NCI-H748 treated with DMSO at 0.1 percent for 48 hours (cell line): ENCODE measurements around the gene NFS1.
A peak's percentile ranks its signal among the peaks of the same experiment; 100 is the strongest.

Experiments
- DNase-seq: peaks from one replicate; lab custom pipeline; 2025; lab: John Stamatoyannopoulos, UW

Gene NFS1

GRCh38 chr20:35673884-35674283, 25.3 kb downstream of the NFS1 start:
- no peak for DNase-seq

DNA sequence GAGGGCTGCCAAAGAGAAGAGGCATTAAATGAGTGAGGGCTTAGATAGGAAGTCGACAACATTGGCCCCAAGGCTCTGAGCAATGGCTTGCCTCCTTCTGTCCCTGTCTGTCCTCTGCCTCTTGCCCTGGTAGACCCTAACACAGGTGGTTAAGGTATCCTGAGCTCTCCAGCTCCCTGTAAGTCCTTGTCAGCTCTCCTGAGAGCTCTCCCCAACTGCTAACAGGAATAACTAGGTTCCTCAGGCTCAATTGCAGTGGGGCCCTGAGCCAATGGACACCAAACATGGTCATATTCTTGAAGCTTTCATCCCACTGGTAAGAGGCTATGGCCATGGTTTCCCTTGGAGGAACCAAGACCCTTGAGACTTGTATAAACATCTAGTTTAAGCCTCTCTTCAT, 29.5 kb downstream of the NFS1 start:
- DNase-seq = no peak

DNA sequence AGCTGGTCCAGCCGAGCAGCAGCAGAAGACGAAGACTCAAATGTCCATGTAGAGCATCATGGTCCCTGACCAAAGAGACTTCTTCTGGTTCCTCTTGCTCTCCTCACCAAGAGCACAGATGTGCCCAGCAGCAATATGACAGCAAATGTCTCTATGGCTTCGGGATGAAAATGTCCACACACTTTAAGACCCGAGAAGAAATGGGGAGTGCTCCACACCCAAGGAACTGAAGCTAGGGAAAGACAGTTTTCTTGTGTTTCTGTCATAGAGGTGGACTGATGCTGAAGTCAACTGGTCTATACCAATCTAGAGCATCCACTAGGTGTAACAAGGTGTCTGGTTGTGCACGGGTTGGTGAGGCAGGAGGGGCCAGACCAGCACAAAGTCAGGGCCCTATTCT, 29.9 kb downstream of the NFS1 start:
- DNase-seq = no peak

- no peak for DNase-seq
Observed at GRCh38 chr20:35665949-35666288, 33.2 kb downstream of the NFS1 start.

DNA sequence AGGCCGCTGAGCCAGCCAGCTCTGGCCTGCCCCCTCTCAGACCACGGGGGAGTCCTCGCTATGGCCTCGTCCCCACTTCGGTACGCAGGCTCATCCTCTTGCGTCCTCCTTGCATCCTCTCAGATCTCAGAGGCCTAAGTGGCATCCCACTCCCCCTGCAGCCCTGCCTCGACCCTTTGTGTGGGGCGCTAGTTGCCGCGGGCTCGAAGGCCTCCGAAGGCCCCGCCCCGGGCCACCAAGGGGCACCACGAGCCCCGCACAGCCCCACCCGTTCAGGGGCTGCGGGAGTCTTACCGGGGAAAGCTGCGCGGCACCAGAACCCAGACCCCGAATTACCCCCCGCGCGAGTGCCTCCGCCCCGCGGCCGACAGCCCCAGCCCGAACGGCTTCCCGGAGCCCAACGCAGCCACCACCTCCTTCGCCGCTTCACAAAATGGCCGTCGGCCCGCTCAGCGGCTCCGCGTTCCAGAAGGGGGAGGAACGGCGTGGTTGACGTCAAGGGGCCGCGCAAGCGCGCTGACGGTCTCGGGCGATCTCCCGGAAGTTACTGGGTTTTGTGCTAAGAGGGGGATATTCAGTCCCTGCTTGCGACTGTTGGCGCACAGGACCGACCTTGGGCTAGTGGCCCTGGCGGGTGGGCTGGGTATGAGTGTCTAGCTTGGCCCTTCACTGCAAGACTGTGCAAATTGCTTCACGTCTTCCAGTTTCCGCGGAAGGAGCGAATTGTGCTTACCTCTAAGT, 34.5 kb downstream of the NFS1 start, which contains the start of the genes CPNE1 and RBM12:
TSS of gene CPNE1 (minus strand) at position 435 of the 741 bp plus-strand sequence. CDS start 31,977 bp downstream, outside the sequence.
TSS of gene RBM12 (minus strand) at position 435 of the 741 bp plus-strand sequence. CDS start 9,578 bp downstream, outside the sequence.
- DNase-seq = peak; percentile 87

DNA sequence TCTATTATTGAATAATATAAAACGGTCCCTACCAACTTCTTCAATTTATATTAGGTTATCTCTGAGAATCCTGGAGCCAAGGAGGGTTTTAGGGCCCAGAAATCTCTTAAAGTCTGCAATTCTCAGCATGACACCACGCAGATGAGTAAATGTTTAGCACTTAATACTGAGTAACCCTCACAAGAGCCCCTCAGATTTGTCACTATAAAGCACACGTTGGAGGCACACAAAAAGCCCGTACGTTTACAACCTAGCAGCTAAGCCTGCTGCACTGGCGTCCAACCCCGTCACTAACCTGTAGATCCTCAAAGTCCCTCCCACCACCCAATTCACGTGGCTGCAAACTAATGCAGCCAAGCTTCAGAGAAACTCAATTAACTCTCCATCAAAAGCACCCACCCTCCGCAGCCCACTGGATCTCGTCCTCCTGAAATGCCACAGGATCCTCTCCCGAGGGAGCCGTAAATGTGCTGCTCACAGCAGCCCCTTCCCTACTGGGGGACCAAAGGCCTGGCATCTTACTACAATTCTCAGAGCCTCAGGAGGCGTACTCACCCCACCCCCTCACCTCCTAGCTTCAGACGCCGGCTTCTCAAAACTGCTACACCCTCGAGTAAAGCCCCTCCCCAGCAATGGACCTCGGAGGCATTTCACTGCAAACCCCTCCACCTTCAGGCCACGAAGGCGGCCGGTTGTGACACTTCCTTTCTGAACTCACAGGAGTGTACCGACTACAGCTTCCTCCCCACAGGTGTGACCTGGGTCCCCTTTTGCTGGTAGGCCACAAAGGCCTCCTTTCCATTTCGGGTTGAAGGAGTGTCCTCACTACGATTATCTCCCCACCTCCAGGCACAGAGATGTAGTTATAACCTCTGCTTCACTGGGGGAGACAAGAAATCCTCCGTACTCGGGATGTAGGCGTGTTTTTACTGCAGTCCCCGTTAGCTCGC, 35.4 kb downstream of the NFS1 start:
- peak; percentile 27 for DNase-seq

- no peak for DNase-seq
Observed at GRCh38 chr20:35662551-35662950, 36.6 kb downstream of the NFS1 start.

- DNase-seq = no peak
Observed at GRCh38 chr20:35661908-35662307, 37.2 kb downstream of the NFS1 start.

DNA sequence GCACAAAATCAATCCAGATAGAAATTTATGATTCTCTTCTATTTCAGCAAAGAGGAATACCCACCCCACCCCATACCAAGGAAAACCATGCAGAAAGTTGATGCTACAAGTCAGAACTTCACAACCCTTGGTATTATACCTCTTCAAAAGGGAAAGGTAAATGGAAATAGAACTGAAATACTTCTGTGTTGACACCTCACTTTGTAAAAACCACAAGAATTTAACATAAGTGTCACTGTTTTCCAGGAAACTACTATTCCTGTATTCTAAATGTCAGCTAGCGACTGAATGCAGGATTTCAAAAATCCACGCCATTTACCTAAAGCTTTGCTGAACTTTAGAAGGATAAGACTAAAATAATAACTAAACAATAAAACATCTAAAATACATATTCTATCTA, 38.1 kb downstream of the NFS1 start:
- no peak for DNase-seq

GRCh38 chr20:35660122-35660937, 38.8 kb downstream of the NFS1 start:
- DNase-seq = no peak

GRCh38 chr20:35657271-35657670, 41.9 kb downstream of the NFS1 start:
- no peak for DNase-seq

DNA sequence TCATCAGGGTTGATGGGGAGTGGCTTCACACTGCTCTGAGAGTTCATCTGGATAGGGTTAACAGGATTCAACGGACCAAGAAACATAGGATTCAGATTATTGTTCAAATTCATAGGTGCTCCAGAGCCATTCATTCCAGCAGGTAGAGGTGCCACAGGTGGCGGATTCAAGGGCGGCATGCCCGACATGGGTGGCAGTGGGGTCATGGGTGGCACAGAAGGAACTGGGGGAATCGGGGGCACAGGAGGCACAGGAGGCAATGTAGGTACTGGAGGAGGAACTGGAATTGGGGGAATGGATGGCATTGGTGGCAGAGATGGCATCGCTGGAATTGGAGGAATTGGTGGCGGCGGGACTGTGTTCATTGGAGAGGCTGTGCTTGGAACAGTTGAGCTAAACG, 44.7 kb downstream of the NFS1 start:
- no peak for DNase-seq

DNA sequence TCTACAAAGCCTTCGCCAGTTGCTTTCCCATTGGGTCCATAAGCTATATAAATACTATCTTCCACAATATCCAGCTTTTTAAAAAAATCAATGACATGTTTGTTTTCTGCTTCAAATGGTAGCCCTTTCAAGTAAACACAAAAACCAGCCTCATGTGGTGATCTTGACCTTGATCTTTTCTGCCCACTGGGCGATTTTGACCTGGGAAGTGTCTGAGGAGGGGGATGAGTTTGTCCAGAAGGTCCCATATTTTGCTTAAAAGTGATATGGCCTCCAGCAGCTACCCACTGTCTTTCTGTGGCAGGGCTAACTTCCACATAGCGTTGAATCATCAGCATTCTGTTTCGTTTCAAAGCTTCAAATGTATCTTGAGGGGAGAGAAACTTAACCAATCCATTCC, 45.3 kb downstream of the NFS1 start:
- no peak for DNase-seq

GRCh38 chr20:35653430-35653734, 45.8 kb downstream of the NFS1 start:
- DNase-seq = no peak

- no peak for DNase-seq
Observed at GRCh38 chr20:35652641-35653429, 46.3 kb downstream of the NFS1 start.

DNA sequence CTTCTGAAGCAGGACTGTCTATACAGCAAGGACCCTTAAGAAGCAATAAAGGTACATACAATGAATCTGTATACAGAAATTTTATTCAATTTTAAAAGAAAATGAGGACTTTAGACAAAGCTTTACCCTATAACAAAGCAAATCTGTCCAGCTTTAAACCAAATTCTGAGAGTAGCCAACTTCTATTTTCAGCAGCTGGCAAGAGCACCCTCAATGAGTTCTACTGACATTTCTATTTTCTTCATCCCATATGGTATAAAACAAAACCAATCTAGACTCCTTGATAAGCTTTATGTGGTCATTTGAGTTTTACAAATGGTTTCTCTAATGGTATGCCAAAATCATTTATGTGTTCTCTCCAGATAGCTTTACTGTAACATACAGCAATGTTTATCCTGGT, 47.2 kb downstream of the NFS1 start:
- DNase-seq = no peak

- DNase-seq = no peak
Observed at GRCh38 chr20:35650632-35651031, 48.5 kb downstream of the NFS1 start.

GRCh38 chr20:35648836-35649235, 50.3 kb downstream of the NFS1 start:
- no peak for DNase-seq

- DNase-seq = no peak
Observed at GRCh38 chr20:35644806-35645205, 54.3 kb downstream of the NFS1 start.

GRCh38 chr20:35643045-35643444, 56.1 kb downstream of the NFS1 start:
- DNase-seq = no peak

GRCh38 chr20:35641743-35642142, 57.4 kb downstream of the NFS1 start:
- no peak for DNase-seq

- DNase-seq = no peak
Observed at GRCh38 chr20:35640724-35641123, 58.4 kb downstream of the NFS1 start.
